Hematopoietic multipotent progenitor cell treated with erythropoietin and hydrocortisone succinate and interleukin-3 and kit ligand, for 4 days (in vitro differentiated cells): Measurements from ENCODE around the gene GHDC.
"Not testable (repeated sequence)": the region's sequence is repeated elsewhere in the genome, so short reads cannot be mapped to it uniquely, and the experiment has no call there.

ENCODE experiments used
- DNase-seq: peaks from one replicate; pipeline ENCODE4 v3.0.0-alpha.2; 2015

Gene GHDC

GRCh38 chr17:42143138-42143537 is 51.2 kb downstream of the GHDC start:
- not testable (repeated sequence) for DNase-seq

- DNase-seq: no peak
These were observed 51.9 kb downstream of the GHDC start for GRCh38 chr17:42142371-42142896.

DNA sequence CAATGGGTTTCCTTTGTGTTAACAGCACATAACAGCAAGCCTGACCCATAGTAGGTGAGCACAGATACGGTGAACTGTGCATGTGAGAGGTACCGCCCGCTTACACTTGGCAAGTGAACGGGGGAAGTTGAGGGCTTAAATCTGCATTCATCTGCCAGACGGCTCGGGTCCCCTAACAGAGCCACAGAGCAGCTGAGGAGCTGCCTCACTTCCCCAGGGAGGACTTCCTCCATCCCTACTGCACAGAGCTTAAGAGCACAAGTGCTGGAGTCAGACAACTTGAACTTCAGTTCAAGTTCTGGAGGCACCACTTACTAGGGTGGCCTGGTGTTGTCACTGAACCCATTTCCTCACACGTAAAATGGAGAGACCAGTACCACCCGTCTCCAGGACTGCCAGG is 52.9 kb downstream of the GHDC start:
- DNase-seq: no peak

GRCh38 chr17:42140690-42141089 is 53.6 kb downstream of the GHDC start:
- DNase-seq: not testable (repeated sequence)
